ENCODE measurements around the gene TMEM221.
"Not testable (repeated sequence)": the region's sequence is repeated elsewhere in the genome, so short reads cannot be mapped to it uniquely, and the experiment has no call there.

Gene TMEM221

DNA sequence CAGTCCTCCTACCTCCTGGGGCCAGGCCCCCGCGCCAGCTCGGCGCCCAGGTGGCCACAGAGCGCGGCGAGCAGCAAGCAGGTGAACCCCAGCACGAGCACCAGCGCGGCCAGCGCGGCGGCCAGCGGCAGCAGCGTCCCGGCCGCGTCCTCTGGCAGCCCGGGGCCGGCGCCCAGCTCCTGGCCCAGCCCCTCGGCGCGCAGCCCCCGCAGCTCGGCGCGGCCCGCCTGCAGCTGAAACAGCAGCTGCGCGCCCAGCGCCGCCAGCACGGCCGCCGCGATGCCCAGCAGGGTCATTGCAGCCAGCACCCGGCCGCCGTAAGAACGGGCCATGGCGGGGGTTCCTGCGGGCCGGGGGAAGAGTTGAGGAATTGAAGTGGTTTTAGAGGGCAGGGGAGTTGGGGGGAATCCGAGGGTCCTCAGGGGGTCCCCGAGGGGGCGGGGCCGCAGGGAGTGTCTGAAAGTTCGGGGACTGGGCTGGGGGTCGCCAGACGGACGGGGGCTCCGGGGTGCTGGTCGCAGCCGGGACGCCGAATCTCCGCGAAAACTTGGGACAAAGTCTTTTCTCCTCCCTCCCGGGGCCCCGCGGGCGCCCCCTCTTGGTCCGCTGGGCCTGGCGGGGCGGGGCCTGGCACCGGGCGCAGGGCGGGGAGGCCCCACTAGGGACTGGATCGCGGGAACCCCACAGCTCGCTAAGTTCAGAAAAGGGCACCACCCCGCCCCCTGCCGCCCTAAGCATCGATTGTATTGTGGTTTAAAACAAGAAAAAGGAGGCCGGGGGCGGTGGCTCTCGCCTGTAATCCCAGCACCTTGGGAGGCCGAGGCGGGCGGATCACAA, at the start of gene TMEM221:
Gene TMEM221 (minus strand): TSS at position 538 of the 837 bp plus-strand sequence. CDS start 206 bp downstream, at position 332.
- DNase-seq (ENCODE audit: low spot score) = peak; percentile 26

DNA sequence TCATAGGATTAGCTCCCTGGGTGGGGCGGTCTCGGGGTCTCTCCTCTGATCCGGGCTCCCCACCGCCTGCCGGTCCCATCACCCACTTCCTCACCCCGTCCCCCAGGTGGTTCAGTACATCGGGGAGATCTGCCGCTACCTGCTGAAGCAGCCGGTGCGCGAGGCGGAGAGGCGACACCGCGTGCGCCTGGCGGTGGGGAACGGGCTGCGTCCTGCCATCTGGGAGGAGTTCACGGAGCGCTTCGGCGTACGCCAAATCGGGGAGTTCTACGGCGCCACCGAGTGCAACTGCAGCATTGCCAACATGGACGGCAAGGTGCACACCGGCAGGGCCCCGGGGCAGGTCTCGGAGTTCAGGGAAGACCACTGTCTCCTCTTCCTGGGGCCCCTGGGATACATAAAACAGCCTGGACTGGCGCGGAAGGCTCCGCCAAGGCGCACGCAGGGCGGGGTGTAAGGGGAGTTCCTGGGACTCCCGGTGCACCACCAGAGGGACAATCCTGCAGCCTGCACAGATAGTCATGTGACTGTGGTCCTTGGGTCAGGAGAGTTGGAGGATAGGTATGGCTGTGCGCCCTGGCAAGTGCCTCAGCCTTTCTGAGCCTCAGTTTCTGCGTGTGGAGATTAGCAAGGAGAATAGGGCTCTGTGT, 48.8 kb upstream of the TMEM221 start:
- no peak for DNase-seq (ENCODE audit: low spot score)

DNA sequence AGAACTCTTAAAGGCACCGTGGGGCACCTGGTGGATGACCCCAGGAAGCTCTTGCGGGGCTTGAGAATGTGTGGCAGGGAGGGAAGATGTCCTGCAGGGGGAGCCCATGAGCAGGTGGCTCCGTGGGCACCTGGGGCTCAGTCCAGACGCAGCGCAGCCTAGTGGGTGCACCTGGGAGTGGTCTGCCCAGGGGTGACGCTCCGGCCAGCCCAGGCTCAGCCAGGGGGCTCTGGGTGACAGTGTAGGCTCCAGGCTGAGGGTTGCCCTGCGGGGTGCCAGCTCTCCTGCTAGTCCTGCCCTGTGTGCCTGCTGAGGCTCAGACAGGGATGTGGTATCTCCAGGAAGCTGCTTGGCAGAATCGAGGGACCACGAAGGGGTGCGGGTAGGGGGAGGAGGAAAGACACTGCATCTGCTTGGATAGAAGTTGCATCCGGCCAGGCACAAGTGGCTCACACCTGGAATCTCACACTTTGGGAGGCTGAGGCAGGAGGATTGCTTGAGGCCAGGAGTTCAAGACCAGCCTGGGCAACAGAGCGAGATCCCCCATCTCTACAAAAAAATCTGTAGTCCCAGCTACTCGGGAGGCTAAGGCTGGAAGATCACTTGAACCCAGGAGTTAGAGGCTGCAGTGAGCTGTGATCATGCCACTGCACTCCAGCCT, 48.0 kb upstream of the TMEM221 start:
- DNase-seq (ENCODE audit: low spot score) = peak; percentile 95

DNA sequence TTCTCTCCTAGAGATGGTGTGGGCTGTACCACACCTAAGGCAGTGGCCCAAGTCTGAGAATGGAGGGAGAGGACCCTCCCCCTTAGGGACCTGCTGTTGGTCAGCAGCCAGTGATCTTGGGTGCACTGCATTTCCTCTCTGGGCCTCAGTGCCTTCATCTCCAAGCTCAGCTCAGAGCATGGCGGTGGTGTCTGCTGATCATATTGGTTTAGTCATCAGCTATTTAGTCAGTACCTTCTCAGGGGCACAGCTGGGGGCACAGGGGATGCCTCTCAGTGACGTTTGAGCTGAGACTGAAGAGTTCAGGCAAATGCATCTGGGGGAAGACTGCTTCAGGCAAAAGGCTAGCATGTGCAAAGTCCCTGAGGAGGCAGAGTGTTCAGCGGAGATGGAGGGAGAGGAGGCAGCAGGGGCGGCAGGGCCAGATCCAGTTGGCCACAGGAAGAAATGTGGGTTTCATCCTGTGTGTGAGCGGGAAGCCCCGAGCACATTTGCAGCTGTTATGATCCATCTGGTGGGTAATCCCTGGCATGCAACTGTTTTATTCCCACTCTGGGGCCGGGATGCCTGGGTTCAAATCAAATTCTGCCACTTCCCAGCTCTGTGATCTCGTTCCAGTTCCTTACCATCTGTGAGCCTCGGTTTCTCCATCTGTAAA, 47.3 kb upstream of the TMEM221 start:
- no peak for DNase-seq (ENCODE audit: low spot score)

DNA sequence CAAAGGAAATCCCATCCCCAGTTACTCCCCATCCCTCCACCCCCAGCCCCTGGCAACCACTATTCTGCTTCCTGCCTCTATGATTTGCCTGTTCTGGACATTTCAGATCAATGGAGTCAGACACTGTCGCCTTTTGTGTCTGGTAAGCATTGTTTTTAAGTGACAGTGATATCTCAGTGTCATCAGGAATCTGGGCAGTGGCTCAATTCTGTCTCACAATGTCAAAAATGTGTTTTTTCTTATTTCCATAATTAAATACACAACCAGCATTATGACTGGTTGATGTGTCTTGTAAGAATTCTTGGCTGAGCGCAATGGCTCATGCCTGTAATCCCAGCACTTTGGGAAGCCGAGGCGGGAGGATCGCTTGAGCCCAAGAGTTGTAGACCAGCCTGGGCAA, 42.8 kb upstream of the TMEM221 start:
- no peak for DNase-seq (ENCODE audit: low spot score)

DNA sequence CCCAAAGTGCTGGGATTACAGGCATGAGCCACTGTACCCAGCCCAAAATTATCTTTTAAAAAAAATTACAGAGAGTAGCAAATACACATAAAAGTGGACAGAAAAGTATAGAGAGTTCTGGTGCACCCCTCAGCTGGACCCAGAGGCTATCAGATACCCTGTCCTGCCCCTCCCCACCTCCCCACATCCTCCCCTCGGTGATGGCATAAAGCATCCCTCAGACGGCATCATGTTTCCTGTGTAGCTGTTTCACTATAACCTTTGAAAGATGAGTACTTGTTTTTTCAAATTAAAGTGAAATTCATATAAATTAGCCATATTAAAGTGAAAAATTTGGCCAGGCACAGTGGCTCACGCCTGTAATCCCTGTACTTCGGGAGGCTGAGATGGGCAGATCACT, 41.9 kb upstream of the TMEM221 start:
- DNase-seq (ENCODE audit: low spot score) = no peak

DNA sequence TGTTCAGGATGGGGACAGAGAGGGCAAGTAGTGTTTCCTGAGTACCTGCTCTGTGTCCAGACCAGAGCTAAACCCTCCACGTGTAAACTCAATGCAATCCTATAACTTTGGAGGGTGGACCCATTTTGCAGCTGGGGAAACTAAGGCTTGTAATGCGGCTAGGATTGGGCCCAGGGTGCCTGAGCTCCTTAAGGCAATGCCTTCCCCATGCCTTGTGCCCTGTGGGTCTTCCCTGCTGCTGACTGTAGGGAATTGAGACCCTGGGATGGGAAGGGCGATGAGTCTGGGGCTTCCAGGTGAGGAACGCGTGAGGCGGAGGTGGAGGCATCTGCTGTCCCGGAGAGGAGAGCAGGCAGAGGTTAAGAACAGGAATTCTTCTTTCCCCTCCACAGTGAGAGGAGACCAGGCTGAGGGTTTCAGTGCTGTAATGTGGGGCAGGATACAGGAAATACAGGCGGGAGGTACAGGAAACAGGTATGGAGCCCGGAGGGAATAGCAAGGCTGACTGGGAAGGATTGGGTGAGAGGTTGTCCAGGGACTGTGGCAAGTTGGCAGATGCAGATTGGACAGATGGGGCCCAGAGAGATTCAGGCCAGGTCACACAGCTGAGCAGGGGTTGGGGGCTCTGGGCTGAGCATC, 41.0 kb upstream of the TMEM221 start:
- DNase-seq (ENCODE audit: low spot score) = no peak

DNA sequence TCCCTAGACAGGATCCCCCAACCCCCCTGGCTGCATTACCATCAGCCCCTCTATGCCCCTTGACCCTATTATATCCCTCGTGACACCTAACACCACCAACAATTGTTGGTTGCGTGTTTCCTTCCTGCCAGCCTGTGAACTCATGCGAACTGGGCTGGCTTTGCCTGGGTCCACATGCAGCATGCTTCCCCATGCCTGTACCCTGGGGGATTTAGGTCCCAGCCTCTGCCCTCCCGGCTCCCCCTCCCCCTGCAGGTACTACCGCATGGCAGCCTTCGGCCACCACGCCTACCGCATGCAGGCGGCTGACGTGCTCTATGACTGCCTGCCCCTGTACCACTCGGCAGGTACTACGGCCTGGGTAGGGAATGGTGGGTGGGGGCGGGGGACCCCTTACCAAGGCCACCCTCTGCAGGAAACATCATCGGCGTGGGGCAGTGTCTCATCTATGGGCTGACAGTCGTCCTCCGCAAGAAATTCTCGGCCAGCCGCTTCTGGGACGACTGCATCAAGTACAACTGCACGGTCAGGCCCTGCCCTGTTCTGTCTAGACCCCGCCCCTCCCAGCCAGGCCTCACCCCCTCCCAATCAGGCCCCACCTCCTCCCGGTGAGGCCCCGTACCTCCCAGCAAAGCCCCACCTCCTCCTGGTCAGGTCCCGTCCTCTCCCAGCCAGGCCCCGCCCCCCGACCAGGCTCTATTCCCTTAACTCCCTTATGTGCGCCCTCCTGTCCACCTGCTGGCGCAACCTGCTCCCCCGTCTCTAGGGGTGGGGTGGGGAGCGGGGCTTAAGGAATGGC, 40.3 kb upstream of the TMEM221 start:
- DNase-seq (ENCODE audit: low spot score) = peak; percentile 91

DNA sequence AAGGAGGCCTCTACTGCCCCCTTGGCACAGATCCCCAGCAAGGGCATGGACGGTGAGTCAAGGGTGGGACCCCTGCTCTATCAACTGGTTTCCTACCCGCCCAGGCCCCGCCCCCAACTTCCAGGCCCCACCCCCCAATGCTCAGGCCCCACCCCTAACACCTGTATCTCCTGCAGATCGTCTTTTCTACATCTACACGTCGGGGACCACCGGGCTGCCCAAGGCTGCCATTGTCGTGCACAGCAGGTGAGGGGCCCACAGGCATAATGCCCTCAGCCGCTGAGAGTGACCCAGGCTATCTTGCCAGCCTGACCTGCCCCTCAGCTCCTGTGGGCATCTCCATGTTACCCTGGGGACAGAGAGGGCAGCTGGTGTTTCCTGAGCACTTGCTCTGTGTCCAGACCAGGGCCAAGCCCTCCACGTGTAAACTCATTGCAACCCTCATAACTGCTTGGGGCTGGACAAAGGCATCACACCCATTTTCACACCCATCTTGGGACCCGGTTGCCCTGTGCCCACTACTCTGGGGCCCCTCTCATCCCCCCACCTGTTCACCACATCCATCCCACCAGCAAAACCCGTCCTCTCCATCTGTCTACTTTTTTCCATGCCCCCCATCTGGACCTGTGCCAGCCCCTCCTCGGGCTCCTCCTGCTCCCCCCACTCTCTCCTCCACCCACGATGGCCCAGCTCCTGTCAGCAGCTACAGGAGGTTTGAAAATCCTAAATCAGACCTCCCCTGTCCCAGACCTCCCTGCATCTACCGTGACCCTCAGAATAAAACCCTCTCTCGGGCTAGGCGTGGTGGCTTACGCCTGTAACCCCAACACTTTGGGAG, 39.0 kb upstream of the TMEM221 start:
- no peak for DNase-seq (ENCODE audit: low spot score)

DNA sequence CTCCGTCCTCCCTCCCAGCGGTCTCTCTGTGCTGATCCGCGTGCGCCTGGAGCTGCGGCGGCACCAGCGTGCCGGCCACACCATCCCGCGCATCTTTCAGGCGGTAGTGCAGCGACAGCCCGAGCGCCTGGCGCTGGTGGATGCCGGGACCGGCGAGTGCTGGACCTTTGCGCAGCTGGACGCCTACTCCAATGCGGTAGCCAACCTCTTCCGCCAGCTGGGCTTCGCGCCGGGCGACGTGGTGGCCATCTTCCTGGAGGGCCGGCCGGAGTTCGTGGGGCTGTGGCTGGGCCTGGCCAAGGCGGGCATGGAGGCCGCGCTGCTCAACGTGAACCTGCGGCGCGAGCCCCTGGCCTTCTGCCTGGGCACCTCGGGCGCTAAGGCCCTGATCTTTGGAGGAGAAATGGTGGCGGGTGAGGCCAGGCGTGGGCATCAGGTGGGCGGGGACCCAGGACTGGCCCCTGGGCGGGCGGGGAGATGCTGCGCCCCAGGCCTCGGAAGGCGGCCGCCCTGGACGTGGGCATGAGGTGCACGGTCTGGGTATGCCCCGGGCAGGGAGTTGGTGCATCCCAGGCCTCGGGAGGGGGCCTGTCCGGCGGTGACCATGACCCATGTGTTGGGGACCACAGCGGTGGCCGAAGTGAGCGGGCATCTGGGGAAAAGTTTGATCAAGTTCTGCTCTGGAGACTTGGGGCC, 38.2 kb upstream of the TMEM221 start:
- DNase-seq (ENCODE audit: low spot score) = no peak

DNA sequence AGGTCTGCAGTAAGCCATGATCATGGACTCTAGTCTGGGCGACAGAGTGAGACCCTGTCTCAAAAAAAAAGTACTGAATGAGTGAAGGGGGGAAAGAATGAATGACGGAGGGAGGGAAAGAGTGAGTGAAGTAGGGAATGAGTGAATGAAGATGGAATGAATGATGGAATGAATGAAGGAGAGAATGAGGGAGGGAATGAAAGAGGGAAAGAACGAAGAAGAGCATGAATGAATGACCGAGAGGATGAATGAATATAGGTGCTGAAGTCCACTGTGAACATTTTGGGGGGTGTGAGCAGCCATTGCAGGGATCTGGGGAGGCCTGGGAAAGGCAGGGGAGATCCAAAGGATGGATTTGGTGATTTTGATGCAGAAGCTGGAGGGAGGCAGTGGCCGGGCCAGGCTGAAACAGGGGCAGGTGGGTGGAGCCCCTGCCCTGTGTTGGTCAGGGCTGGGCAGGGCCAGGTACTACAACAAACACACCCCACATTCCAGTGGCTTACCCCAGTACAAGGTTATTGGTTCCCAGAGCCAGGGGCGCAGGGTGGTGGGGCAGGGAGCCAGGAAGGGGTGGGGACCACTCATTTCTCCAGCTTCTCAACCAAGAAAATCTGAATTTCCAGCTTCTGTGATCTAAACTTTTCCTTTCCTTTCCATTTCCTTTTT, 36.2 kb upstream of the TMEM221 start:
- no peak for DNase-seq (ENCODE audit: low spot score)

DNA sequence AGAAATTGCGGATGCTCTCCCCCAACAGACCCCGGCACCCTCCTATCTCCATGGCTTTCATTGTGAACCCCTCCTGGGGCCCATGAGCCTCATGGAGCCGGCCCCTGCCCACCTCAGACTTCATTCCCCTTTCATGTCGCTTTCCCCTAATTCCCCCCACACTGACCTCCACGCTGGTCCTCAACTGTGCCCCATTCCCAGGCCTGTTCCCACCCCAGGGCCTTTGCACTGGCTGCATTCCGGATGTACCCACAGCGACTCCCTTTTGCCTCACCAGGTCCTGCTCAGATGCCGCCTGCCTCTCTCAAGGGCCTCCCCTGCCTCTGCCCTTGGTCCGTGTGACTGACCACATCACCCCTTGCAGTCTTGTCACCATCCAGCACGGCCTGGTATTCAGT, 35.1 kb upstream of the TMEM221 start:
- DNase-seq (ENCODE audit: low spot score) = no peak

DNA sequence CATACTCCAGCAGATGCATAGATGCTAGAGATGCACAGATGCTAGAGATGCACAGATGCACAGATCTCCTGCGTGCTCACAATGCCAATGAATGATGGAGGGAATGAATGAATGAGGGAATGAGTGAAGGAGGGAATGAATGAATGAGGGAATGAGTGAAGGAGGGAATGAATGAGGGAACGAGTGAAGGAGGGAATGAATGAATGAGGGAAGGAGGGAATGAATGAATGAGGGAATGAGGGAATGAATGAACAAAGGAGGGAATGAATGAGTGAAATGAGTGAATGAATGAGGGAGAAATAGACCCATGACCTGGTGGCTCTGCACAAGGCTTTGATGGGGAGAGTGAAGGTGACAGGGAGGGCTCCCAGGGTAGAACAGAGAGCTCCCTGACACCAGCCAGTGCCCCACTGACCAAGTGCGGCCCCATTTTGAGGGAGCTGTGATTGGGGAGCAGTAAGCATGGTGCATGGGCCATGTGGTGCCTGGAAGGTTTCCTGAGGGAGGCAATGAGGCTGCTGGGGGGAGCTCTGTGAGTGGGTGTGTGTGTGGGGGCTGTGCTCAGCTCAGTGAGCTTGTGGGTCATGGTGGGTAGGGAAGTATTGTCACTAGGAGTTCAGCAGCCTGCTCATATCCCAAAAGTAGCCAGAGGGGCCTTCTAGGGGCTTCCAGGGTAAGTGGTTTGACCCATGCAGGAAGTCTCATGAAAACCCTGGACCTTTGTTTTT, 34.6 kb upstream of the TMEM221 start:
- no peak for DNase-seq (ENCODE audit: low spot score)

DNA sequence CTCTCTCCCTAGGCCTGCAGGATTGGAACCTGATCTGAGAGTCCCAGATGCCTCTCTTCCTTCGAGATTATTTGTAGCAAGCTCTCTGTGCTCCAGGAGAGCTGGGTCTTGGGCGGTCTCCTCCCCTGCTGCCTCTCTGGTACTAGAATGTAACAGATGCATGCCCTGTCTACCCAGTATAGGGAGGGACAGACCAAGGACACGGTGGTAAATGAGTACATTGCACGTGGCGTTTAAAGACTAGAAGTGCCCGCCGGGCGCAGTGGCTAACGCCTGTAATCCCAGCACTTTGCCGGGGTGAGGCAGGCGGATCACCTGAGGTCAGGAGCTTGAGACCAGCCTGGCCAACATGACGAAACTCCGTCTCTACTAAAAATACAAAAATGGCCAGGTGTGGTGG, 33.5 kb upstream of the TMEM221 start:
- DNase-seq (ENCODE audit: low spot score) = no peak

DNA sequence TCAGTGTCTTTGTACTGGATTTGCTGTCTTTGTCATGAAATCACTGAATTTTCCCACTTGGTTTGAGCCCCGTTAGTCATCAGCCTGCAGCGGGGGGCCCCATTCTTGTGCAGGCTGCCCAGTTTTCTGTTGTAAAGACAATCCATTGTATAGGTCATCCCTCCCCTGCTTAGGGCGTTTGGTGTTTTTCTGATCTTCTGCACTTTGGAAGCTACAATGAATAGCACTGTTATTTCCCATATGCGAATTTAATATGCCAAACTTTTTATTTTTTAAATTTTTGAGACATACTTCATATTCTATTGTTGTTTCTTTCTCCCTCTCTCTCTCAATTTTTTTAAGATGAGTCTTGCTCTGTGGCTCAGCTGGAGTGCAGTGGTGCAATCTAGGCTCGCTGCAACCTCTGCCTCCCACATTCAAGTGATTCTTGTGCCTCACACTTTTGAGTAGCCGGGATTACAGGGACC, 30.9 kb upstream of the TMEM221 start:
- no peak for DNase-seq (ENCODE audit: low spot score)

DNA sequence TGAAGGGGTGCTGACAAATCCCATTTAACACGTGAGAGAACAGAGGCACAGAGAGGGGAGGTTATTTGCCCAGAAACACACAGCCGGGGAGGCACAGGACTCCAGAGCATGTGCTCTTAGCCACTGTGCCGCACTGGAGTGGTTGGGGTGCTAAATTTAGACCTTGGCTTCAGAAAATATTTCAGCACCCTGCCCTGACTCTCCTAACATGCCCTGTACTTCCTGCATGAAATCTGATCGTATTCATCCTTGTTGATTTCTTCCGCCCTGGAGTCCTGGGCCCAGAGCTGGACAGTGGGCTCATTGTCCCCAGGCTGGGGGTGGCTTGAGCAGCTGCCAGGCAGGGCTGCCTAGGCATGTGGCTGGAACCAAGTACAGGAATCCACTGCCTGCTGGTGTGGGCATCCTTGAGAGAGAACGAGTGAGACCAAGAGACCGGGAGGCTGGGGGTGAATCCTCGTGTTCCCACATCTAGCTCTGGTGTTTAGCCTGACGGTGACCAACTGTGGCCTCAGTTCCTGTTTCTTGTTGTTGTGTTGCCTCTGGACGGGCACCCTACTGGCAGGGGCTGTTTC, 27.2 kb upstream of the TMEM221 start:
- DNase-seq (ENCODE audit: low spot score) = no peak

DNA sequence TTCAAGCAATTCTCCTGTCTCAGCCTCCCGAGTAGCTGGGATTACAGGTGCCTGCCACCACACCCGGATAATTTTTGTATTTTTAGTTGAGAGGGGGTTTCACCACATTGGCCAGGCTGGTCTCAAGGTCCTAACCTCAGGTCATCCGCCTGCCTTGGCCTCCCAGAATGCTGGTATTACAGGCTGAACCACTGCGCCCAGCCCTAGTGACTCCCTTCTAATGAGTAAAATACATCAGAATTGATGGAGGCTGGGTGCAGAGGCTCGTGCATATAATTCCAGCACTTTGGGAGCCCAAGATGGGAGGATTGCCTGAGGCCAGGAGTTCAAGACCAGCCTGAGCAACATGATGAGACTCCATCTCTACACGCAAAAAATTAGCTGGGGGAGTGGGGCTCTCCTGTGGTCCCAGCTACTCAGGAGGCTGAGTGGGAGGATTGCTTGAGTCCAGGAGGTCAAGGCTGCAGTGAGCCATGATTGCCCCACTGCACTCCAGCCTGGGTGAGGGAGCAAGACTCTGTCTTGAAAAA, 26.6 kb upstream of the TMEM221 start:
- DNase-seq (ENCODE audit: low spot score) = not testable (repeated sequence)

DNA sequence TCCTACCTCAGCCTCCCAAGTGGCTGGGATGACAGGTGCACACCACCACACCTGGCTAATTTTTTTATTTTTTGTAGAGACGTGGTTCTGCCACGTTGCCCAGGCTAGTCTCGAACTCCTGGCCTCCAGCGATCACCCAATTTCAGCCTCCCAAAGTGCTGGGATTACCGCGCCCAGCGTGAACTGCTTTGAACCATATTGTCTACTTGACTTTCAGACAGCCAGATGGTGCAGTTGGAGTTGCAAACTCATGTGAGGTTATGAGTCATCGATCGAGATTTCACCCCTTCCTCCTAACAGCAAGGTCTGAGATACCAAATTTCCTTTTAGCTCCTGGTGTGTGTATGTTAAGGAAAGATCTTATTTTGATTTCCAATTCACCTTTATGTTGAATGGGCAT, 24.6 kb upstream of the TMEM221 start:
- DNase-seq (ENCODE audit: low spot score) = no peak
